Common myeloid progenitor, CD34-positive (primary cell): ENCODE measurements around the gene SORT1.
"Not testable (repeated sequence)": the region's sequence is repeated elsewhere in the genome, so short reads cannot be mapped to it uniquely, and the experiment has no call there.

Experiments used
- CTCF ChIA-PET: fragments of 350-600 bp; sonication (Branson Sonifier 250); formaldehyde crosslinking; loops from one replicate; lab custom pipeline; 2021; ENCODE audit warnings: antibody characterized with exemption; lab: Charles Lee
- POLR2A ChIA-PET: fragments of 350-600 bp; sonication (Branson Sonifier 250); formaldehyde crosslinking; loops from one replicate; lab custom pipeline; 2021; ENCODE audit warnings: antibody characterized with exemption; lab: Charles Lee
- DNase-seq, 3 donors: peaks; one replicate each; pipeline versions ENCODE4 v3.0.0 to v3.0.0-alpha.2; 2013
- H3K27ac ChIP-seq, 2 experiments: 1 replicate in 1 of 2; 2 replicates in 1 of 2; pipeline ENCODE4 v1.7.0; 2013; ENCODE audit warnings: inconsistent platforms in 2 of 2, low read length in 2 of 2, mild to moderate bottlenecking in 2 of 2, low read depth in 1 of 2, moderate library complexity in 1 of 2; ENCODE audit not compliant: severe bottlenecking in 2 of 2, insufficient read depth in 1 of 2, poor library complexity in 1 of 2
- H3K27me3 ChIP-seq, 5 experiments: replicated peaks in 2 of 5; 1 replicate in 3 of 5; 2 replicates in 2 of 5; pipeline versions ENCODE4 v1.6.1 to v1.7.0; 2013; ENCODE audit warnings: low read length in 4 of 5, mild to moderate bottlenecking in 2 of 5, moderate library complexity in 2 of 5, inconsistent platforms in 1 of 5; ENCODE audit not compliant: insufficient read depth in 5 of 5, control insufficient read depth in 4 of 5
- H3K36me3 ChIP-seq, 4 experiments: 1 replicate in 2 of 4; 2 replicates in 2 of 4; pipeline versions ENCODE4 v1.6.1 to v1.7.0; 2013; ENCODE audit warnings: low read length in 3 of 4, control low read depth in 1 of 4, mild to moderate bottlenecking in 1 of 4; ENCODE audit not compliant: control insufficient read depth in 4 of 4, insufficient read depth in 4 of 4
- H3K4me1 ChIP-seq, 4 experiments: 1 replicate in 3 of 4; 2 replicates in 1 of 4; pipeline versions ENCODE4 v1.6.1 to v1.7.1; 2013; ENCODE audit warnings: low read length in 3 of 4, mild to moderate bottlenecking in 3 of 4, control low read depth in 1 of 4, inconsistent platforms in 1 of 4, moderate library complexity in 1 of 4; ENCODE audit not compliant: control insufficient read depth in 4 of 4, insufficient read depth in 4 of 4; ENCODE audit errors: control extremely low read depth in 1 of 4
- H3K4me3 ChIP-seq, 7 experiments: 1 replicate in 4 of 7; 2 replicates in 3 of 7; pipeline versions ENCODE4 v1.5.1 to v1.7.0; 2013; ENCODE audit warnings: mild to moderate bottlenecking in 7 of 7, low read length in 6 of 7, moderate library complexity in 6 of 7, inconsistent platforms in 2 of 7, low read depth in 2 of 7, control low read depth in 1 of 7; ENCODE audit not compliant: insufficient read depth in 4 of 7, control insufficient read depth in 1 of 7; ENCODE audit errors: extremely low read depth in 1 of 7
- H3K9me3 ChIP-seq, 5 experiments: 1 replicate in 4 of 5; 2 replicates in 1 of 5; pipeline versions ENCODE4 v1.6.1 to v1.7.1; 2013; ENCODE audit warnings: low read length in 4 of 5, mild to moderate bottlenecking in 2 of 5, inconsistent platforms in 1 of 5, low read depth in 1 of 5, moderate library complexity in 1 of 5; ENCODE audit not compliant: control insufficient read depth in 4 of 5, insufficient read depth in 2 of 5; ENCODE audit errors: control extremely low read depth in 1 of 5
- WGBS: methylation state at CpG from one replicate; pipeline ENCODE4 v1.1.5; 2013; ENCODE audit not compliant: insufficient coverage; 5-methylcytosine and 5-hydroxymethylcytosine counted together

SORT1 gene

GRCh38 chr1:109286762-109287161, 111.0 kb downstream of the SORT1 start:
- POLR2A ChIA-PET, H3K4me3 ChIP-seq, H3K36me3 ChIP-seq, H3K9me3 ChIP-seq, DNase-seq, H3K27me3 ChIP-seq, H3K27ac ChIP-seq: not testable (repeated sequence)
- CTCF ChIA-PET: interaction anchor here (0.6 to 1.8 kb wide), 2 partner anchors 9 to 16 kb away, joined by 3 to 5 read pairs; no protein-coding TSS in a partner anchor
- 95% methylated on average over 4 of the region's 5 CpGs for WGBS
- peaks cover 6 to 26% (median 19%) of the 10 kb centered on the region in 4 experiments for H3K4me1 ChIP-seq

DNA sequence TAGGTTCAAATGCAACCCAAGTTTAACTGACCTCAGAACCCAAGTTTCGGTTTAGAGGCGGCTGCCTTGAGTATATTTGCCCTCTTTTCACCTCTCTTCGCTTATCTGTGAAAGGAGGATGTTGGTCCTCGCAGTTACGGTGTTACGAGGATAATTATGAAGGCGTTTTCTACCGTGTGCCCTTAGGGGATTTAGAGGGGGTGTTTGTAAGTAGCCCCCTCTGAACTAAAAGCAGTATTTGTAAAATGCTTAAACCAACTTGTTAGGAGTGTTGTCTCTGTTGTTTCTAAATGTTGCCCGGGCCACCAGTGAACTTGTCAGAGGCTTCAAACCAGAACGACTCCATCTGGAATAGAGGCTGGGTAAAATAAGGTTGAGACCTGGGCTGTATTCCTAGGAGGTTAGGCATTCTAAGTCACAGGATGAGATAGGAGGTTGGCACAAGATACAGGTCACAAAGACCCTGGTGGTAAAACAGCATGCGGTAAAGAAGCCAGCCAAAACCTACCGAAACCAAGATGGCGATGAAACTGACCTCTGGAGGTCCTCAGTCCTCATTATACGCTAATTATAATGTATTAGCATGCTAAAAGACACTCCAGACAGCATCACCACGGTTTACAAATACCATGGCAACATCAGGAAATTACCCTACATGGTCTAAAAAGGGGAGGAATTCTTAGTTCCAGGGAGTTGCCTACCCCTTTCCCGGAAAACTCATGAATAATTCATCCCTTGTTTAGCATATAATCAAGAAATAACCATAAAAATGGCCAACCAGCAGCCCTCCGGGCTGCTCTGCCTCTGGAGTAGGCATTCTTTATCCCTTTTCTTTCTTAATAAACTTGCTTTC, 113.7 kb downstream of the SORT1 start:
- 60% methylated on average over 11 of the region's 17 CpGs for WGBS
- Histone ChIP-seq H3K36me3 (peaks cover 0 to 12% (median 6%) of the 10 kb centered on the region in 4 experiments), H3K4me3 (peak overlapping the region; percentile 76 to 94 (median 89)), H3K4me1 (peaks cover 6 to 39% (median 23%) of the 10 kb centered on the region in 4 experiments), H3K27ac (peak overlapping the region; percentile 13 to 73), H3K27me3 (no peaks in the 10 kb centered on the region), H3K9me3 (no peaks in the 10 kb centered on the region)
- POLR2A ChIA-PET: interaction anchor here (0.7 kb wide), 1 partner anchor 191 kb away, joined by 3 read pairs; no protein-coding TSS in a partner anchor
- CTCF ChIA-PET: interaction anchor here (8.8 kb wide), 1 partner anchor 115 kb away, joined by 181 read pairs; the partner anchor contains the start of gene SORT1
- DNase-seq: peak in 1 of 3 donors; percentile 47

DNA sequence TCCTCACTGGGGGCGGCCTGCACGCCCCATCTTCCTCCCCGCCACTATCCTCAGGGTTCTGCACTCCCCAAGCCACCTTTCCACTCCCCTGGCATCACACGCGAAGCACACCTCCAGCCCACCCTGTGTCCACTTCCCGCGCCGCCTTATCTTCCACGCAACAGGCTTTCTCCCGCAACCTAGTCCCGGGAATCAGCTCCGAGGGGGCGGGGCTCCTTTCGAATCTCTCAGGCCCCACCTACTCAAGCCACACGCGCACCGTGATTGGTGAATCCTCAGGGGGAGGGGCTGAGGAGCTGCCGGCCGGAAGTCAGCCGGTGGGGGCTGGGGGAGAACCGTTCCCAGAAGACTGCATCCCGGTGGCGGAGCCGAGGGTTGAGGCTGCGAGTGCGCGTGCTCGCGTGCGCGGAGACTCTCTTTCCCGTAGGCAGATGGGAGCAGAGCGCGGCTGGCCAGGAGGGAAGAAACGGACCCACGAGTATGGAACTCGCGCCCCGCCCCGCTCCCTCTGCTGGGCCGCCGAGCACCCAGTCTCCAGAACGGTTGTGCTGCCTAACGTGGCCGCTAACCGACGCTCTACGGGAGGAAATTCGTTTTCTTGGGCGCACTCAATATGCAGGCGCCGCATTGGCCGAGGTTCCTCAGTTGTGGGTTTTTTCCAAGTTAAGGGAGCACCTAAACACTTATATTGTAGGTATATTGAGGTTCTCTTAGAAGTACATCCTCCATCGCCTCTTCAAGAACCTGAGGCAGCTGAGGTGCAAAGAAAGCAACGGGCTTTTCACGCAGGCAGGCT, 114.6 kb downstream of the SORT1 start, which contains the start of gene PSRC1:
Gene PSRC1, minus strand, starts transcription at position 194 of the 796 bp plus-strand sequence.
- CTCF ChIA-PET: interaction anchor here (0.7 to 8.8 kb wide), 6 partner anchors 9 to 116 kb away, joined by 3 to 181 read pairs (median 4); partner anchors contain the start of gene SORT1
- H3K36me3 ChIP-seq: peaks cover 0 to 17% (median 6%) of the 10 kb centered on the region in 4 experiments
- peak within 1 kb of the TSS; percentile 13 to 73 for H3K27ac ChIP-seq
- DNase-seq: peak; percentile 84 to 87 (median 85)
- WGBS: under 1% methylated on average over 37 of the region's 56 CpGs
- peaks cover 6 to 39% (median 23%) of the 10 kb centered on the region in 4 experiments for H3K4me1 ChIP-seq
- peak within 1 kb of the TSS; percentile 76 to 94 (median 89) for H3K4me3 ChIP-seq
- POLR2A ChIA-PET: no interaction called here
- H3K9me3 ChIP-seq: no peaks in the 10 kb centered on the region
- H3K27me3 ChIP-seq: no peaks in the 10 kb centered on the region

DNA sequence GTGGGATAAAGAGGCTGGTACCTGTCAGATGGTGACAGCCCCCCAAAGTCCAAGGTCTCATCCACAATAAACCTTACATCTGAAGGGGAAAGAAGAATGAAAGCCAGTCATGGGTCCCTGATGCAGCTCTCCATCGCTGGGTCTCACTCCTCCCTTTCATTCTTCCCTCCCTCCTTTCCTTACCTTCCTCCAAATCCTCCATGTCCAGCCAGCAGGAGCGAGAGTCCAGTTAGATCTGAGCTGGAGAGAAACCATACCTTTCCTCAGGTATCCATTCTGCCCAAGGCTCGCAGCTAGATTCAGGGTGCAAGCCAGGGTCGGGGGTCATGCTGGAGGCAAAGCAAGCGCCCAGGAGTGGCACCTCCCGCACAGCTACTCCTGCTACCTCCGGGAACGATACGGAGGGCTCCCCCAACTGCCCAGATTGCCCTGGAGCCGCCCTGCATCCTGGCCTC, 115.2 kb downstream of the SORT1 start:
- ChIA-PET CTCF (interaction anchor here (0.7 to 8.8 kb wide), 6 partner anchors 10 to 117 kb away, joined by 3 to 181 read pairs (median 4); partner anchors contain the start of gene SORT1), POLR2A (interaction anchor here (0.5 kb wide), 1 partner anchor 145 kb away, joined by 3 read pairs; no protein-coding TSS in a partner anchor)
- peak overlapping the region in 1 of 2 experiments; percentile 43 for H3K27ac ChIP-seq
- DNase-seq: no peak
- no peaks in the 10 kb centered on the region for H3K27me3 ChIP-seq
- H3K4me3 ChIP-seq: peak overlapping the region; percentile 76 to 94 (median 89)
- H3K36me3 ChIP-seq: peaks cover 0 to 17% (median 6%) of the 10 kb centered on the region in 4 experiments
- peaks cover 6 to 44% (median 23%) of the 10 kb centered on the region in 4 experiments for H3K4me1 ChIP-seq
- WGBS: 34% methylated on average over 8 of the region's 10 CpGs
- no peaks in the 10 kb centered on the region for H3K9me3 ChIP-seq

- WGBS: 74% methylated on average over 23 of the region's 28 CpGs
- H3K27ac ChIP-seq: no peak overlapping the region
- H3K9me3 ChIP-seq: no peaks in the 10 kb centered on the region
- POLR2A ChIA-PET: interaction anchor here (0.5 kb wide), 1 partner anchor 145 kb away, joined by 3 read pairs; no protein-coding TSS in a partner anchor
- peaks cover 6 to 47% (median 23%) of the 10 kb centered on the region in 4 experiments for H3K4me1 ChIP-seq
- DNase-seq: peak in 2 of 3 donors; percentile 10 to 15
- peak overlapping the region in 6 of 7 experiments; percentile 76 to 94 (median 90) for H3K4me3 ChIP-seq
- CTCF ChIA-PET: interaction anchor here (1.9 to 8.8 kb wide), 2 partner anchors 18 to 117 kb away, joined by 5 to 181 read pairs; partner anchors contain the start of gene SORT1
- no peaks in the 10 kb centered on the region for H3K27me3 ChIP-seq
- H3K36me3 ChIP-seq: peaks cover 0 to 17% (median 6%) of the 10 kb centered on the region in 4 experiments
These were observed 115.8 kb downstream of the SORT1 start for GRCh38 chr1:109281680-109282496.

GRCh38 chr1:109280862-109281261, 116.9 kb downstream of the SORT1 start:
- Histone ChIP-seq H3K9me3 (no peaks in the 10 kb centered on the region), H3K4me1 (peaks cover 6 to 47% (median 23%) of the 10 kb centered on the region in 4 experiments), H3K27ac (no peak overlapping the region), H3K27me3 (no peaks in the 10 kb centered on the region), H3K4me3 (no peak overlapping the region), H3K36me3 (peaks cover 0 to 17% (median 6%) of the 10 kb centered on the region in 4 experiments)
- 96% methylated on average over 7 of the region's 12 CpGs for WGBS
- CTCF ChIA-PET: interaction anchor here (8.8 kb wide), 1 partner anchor 118 kb away, joined by 181 read pairs; the partner anchor contains the start of gene SORT1
- no peak for DNase-seq
- POLR2A ChIA-PET: no interaction called here
